ENCODE results near the gene ARL17B. TPM values are rescaled to one million over a fixed set of nuclear protein-coding genes. Genes with fewer than 3 reads are reported as not detected.
"Not testable (repeated sequence)": the region's sequence is repeated elsewhere in the genome, so short reads cannot be mapped to it uniquely, and the experiment has no call there.

The ARL17B gene
- total RNA-seq, 2 experiments from 2014 or later: 22.0 to 23.9 TPM

GRCh38 chr17:46270032-46270431, 91.5 kb downstream of the ARL17B start:
- no peaks in the 10 kb centered on the region for H3K27me3 Mint-ChIP-seq

GRCh38 chr17:46266656-46267544, 94.7 kb downstream of the ARL17B start:
- no peaks in the 10 kb centered on the region for H3K36me3 Mint-ChIP-seq (ENCODE audit: low read depth)
- no peaks in the 10 kb centered on the region for H3K27me3 Mint-ChIP-seq
- ATAC-seq (ENCODE audit: poor library complexity): peak; percentile 43

More at GRCh38 chr17:46270032-46270431, 91.5 kb downstream of the ARL17B start:
- ChIA-PET POLR2A (interaction anchor here (1.0 kb wide), 1 partner anchor 77 kb away, joined by 3 read pairs; the partner anchor contains the start of gene KANSL1), CTCF (no interaction called here)
- intact Hi-C loops (cut with DNase I, micrococcal nuclease): no loop called here
- Histone ChIP-seq H3K4me1 (ENCODE audit: insufficient read depth, low read length) (peaks cover 24% of the 10 kb centered on the region), H3K27me3 (ENCODE audit: control insufficient read depth in 1 of 2, insufficient read depth in 2 of 2, low read length in 2 of 2) (no peaks in the 10 kb centered on the region), H3K9me3 (ENCODE audit: control insufficient read depth in 1 of 2, insufficient read depth in 1 of 2, low read length in 2 of 2) (no peaks in the 10 kb centered on the region), H3K4me3 (ENCODE audit: low read length) (no peak overlapping the region), H3K36me3 (ENCODE audit: insufficient read depth, low read length) (no peaks in the 10 kb centered on the region), H3K27ac (ENCODE audit: low read depth in 1 of 2, low read length in 2 of 2) (no peak overlapping the region)
- Mint-ChIP-seq H3K4me1 (ENCODE audit: low read depth) (peaks cover 20% of the 10 kb centered on the region), H3K9me3 (no peaks in the 10 kb centered on the region), H3K36me3 (ENCODE audit: low read depth) (no peaks in the 10 kb centered on the region), H3K4me3 (peak overlapping the region; percentile 22), H3K27ac (no peak overlapping the region)
- ATAC-seq (ENCODE audit: poor library complexity) (no peak), DNase-seq (no peak)
- TF ChIP-seq CTCF (IDR thresholded peaks at IDR 0.05): no peak

GRCh38 chr17:46266063-46266655, 95.4 kb downstream of the ARL17B start:
- H3K27me3 ChIP-seq (ENCODE audit: control insufficient read depth in 1 of 2, insufficient read depth in 2 of 2, low read length in 2 of 2); H3K36me3 ChIP-seq (ENCODE audit: insufficient read depth, low read length); ATAC-seq (ENCODE audit: poor library complexity); H3K9me3 ChIP-seq (ENCODE audit: control insufficient read depth in 1 of 2, insufficient read depth in 1 of 2, low read length in 2 of 2); H3K27me3 Mint-ChIP-seq; H3K36me3 Mint-ChIP-seq (ENCODE audit: low read depth); H3K9me3 Mint-ChIP-seq: not testable (repeated sequence)
- H3K4me1 ChIP-seq (ENCODE audit: insufficient read depth, low read length): peaks cover 35% of the 10 kb centered on the region
- H3K27ac Mint-ChIP-seq: peak overlapping the region; percentile 97
- intact Hi-C loops (cut with DNase I, micrococcal nuclease): loop anchor here (5.0 to 10.0 kb wide), 3 partner anchors 71 to 374 kb away; partner anchors contain the start of genes KANSL1 (in 2 of the 2) and MAPT (in 1 of the 2)
- CTCF ChIA-PET: interaction anchor here (1.1 to 2.7 kb wide), 3 partner anchors 20 to 73 kb away, joined by 3 to 6 read pairs (median 5); partner anchors contain the start of gene KANSL1
- POLR2A ChIA-PET: interaction anchor here (0.7 to 2.4 kb wide), 3 partner anchors 66 to 246 kb away, joined by 3 to 9 read pairs (median 4); partner anchors contain the start of gene KANSL1
- H3K4me1 Mint-ChIP-seq (ENCODE audit: low read depth): peaks cover 31% of the 10 kb centered on the region
- peak in 3 of 14 experiments; percentile 12 to 35 (median 28) for DNase-seq
- peak overlapping the region; percentile 58 for H3K4me3 ChIP-seq (ENCODE audit: low read length)
- peak overlapping the region; percentile 57 to 72 for H3K27ac ChIP-seq (ENCODE audit: low read depth in 1 of 2, low read length in 2 of 2)
- H3K4me3 Mint-ChIP-seq: peak overlapping the region; percentile 85

More at GRCh38 chr17:46266656-46267544, 94.7 kb downstream of the ARL17B start:
- Histone ChIP-seq H3K36me3 (ENCODE audit: insufficient read depth, low read length) (no peaks in the 10 kb centered on the region), H3K4me1 (ENCODE audit: insufficient read depth, low read length) (peaks cover 35% of the 10 kb centered on the region), H3K4me3 (ENCODE audit: low read length) (peak overlapping the region; percentile 84), H3K27me3 (ENCODE audit: control insufficient read depth in 1 of 2, insufficient read depth in 2 of 2, low read length in 2 of 2) (no peaks in the 10 kb centered on the region), H3K27ac (ENCODE audit: low read depth in 1 of 2, low read length in 2 of 2) (peak overlapping the region; percentile 70 to 72), H3K9me3 (ENCODE audit: control insufficient read depth in 1 of 2, insufficient read depth in 1 of 2, low read length in 2 of 2) (no peaks in the 10 kb centered on the region)
- H3K27ac Mint-ChIP-seq: peak overlapping the region; percentile 97
- peak; percentile 55 to 96 (median 82) for DNase-seq
- peaks cover 31% of the 10 kb centered on the region for H3K4me1 Mint-ChIP-seq (ENCODE audit: low read depth)
- POLR2A ChIA-PET: interaction anchor here (0.6 to 2.4 kb wide), 5 partner anchors 10 to 312 kb away, joined by 3 to 9 read pairs (median 3); partner anchors contain the start of gene KANSL1
- peak overlapping the region; percentile 89 for H3K4me3 Mint-ChIP-seq
- CTCF ChIA-PET: interaction anchor here (0.6 to 2.7 kb wide), 5 partner anchors 8 to 222 kb away, joined by 3 to 6 read pairs (median 4); partner anchors contain the start of gene KANSL1
- TF ChIP-seq CTCF (IDR thresholded peaks at IDR 0.05): no peak
- no peaks in the 10 kb centered on the region for H3K9me3 Mint-ChIP-seq
- intact Hi-C loops (cut with DNase I, micrococcal nuclease): loop anchor here (5.0 to 10.0 kb wide), 3 partner anchors 72 to 375 kb away; partner anchors contain the start of genes KANSL1 (in 2 of the 2) and MAPT (in 1 of the 2)

All from CD4-positive, alpha-beta T cell (primary cell).